ENCODE results near the gene PSME3. TPM values are rescaled to one million over a fixed set of nuclear protein-coding genes. Genes with fewer than 3 reads are reported as not detected.

PSME3 gene
- total and polyA plus RNA-seq, 2 of the 13 experiments (the other 11 are each of a cell fraction or from before 2014, with no cell fraction given), result 66.3 to 135 TPM

DNA sequence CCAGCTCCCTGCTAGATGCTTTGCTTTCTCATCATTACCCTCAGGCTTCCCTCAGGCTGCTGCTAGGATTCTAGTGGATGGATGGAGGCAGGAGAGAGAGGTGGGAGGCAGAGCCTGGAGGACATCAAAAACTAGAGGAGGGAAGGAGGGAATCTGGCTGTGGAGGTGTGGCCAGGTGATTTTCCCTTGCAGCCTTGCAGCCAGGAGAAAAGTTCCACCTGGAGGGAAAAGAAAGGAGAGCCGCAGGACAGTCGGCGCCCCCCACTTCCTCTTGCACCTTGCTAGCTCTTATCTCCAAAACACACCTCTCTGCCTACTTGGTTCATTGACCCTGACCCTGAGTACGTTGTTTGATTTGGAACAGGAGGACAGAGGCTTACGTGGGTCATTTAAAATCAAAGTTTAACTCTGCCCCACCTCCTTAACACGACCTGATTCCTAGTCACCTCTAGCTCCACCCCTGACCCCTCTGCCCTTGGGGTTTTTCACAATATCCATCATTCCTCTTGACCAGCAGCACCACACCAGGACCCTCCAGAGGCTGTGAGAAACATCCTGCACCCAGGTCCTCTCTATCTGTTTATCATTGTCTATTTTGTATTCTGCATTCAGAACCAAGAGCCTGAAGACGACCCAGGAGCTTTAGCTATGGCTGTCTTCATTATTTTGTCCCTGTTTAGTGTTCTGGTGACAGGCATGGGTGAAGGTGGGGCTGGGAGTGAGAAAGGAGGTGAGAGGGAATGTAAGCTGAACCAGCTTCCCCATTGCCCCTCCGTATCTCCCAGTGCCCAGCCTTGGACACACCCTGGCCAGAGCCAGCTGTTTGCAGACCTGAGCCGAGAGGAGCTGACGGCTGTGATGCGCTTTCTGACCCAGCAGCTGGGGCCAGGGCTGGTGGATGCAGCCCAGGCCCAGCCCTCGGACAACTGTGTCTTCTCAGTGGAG lies 33.7 kb downstream of the PSME3 start (continued):
- no peak for TF ChIP-seq ZXDC (CRISPR knock-in tag; IDR thresholded peaks at IDR 0.05)
- TF ChIP-seq ETV5 (CRISPR knock-in tag; IDR thresholded peaks at IDR 0.05; ENCODE audit: borderline replicate concordance), result peak; percentile 86
- TF ChIP-seq SP5 (CRISPR knock-in tag; IDR thresholded peaks at IDR 0.05; ENCODE audit: borderline replicate concordance, low read depth), result peak; percentile 96
- TF ChIP-seq ZNF556 (CRISPR knock-in tag; IDR thresholded peaks at IDR 0.05; ENCODE audit: borderline replicate concordance), result 0 out of 2 replicates have a peak, but pooled peaks have one; percentile 43
- no peak; the same call in 1 of the 2 replicates for TF ChIP-seq ARNT2 (CRISPR knock-in tag; IDR thresholded peaks at IDR 0.05; ENCODE audit: low read depth)
- TF ChIP-seq SOX6 (IDR thresholded peaks at IDR 0.05), result no peak
- TF ChIP-seq SOX6 (CRISPR knock-in tag; IDR thresholded peaks at IDR 0.05), result peak; percentile 92
- 0 out of 2 replicates have a peak, but pooled peaks have one; percentile 42 for TF ChIP-seq SNAPC2 (CRISPR knock-in tag; IDR thresholded peaks at IDR 0.05)
- TF ChIP-seq NFKB2 (CRISPR knock-in tag; IDR thresholded peaks at IDR 0.05; ENCODE audit: borderline replicate concordance), result no peak
- TF ChIP-seq FOXA1 (IDR thresholded peaks at IDR 0.05), result no peak
- peak; percentile 40; the same call in 1 of the 2 replicates for TF ChIP-seq FOXA1 (CRISPR knock-in tag; IDR thresholded peaks at IDR 0.05)
- TF ChIP-seq ZNF33A (CRISPR knock-in tag; IDR thresholded peaks at IDR 0.05; ENCODE audit: borderline replicate concordance), result no peak
- TF ChIP-seq PITX1 (CRISPR knock-in tag; IDR thresholded peaks at IDR 0.05), result peak; percentile 92
- TF ChIP-seq, protein P1, sequence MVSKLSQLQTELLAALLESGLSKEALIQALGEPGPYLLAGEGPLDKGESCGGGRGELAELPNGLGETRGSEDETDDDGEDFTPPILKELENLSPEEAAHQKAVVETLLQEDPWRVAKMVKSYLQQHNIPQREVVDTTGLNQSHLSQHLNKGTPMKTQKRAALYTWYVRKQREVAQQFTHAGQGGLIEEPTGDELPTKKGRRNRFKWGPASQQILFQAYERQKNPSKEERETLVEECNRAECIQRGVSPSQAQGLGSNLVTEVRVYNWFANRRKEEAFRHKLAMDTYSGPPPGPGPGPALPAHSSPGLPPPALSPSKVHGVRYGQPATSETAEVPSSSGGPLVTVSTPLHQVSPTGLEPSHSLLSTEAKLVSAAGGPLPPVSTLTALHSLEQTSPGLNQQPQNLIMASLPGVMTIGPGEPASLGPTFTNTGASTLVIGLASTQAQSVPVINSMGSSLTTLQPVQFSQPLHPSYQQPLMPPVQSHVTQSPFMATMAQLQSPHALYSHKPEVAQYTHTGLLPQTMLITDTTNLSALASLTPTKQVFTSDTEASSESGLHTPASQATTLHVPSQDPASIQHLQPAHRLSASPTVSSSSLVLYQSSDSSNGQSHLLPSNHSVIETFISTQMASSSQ (IDR thresholded peaks at IDR 0.05; ENCODE audit: low read depth), result peak; percentile 78
- TF ChIP-seq, protein P1 (CRISPR knock-in tag; IDR thresholded peaks at IDR 0.05; ENCODE audit: borderline replicate concordance), result peak; percentile 90; the same call in 1 of the 2 replicates
- TF ChIP-seq ZNF510 (CRISPR knock-in tag; IDR thresholded peaks at IDR 0.05; ENCODE audit: low read depth), result 0 out of 2 replicates have a peak, but pooled peaks have one; percentile 49
- TF ChIP-seq SOX5 (CRISPR knock-in tag; IDR thresholded peaks at IDR 0.05; ENCODE audit: borderline replicate concordance), result peak; percentile 80
- TF ChIP-seq ZFP82 (CRISPR knock-in tag; IDR thresholded peaks at IDR 0.05; ENCODE audit: borderline replicate concordance), result 0 out of 2 replicates have a peak, but pooled peaks have one; percentile 17
- TF ChIP-seq PAWR (CRISPR knock-in tag; IDR thresholded peaks at IDR 0.05; ENCODE audit: borderline replicate concordance), result 0 out of 2 replicates have a peak, but pooled peaks have one; percentile 66

Data from HepG2 (cell line).